A673 (cell line): ENCODE results near the gene KCNV2.

Experiments
- CTCF ChIP-seq: fragments of 300-800, 200-600 bp; sonication (generic); conservative IDR thresholded peaks from 2 replicates; pipeline ENCODE4 v1.5.1; 2017; ENCODE audit warnings: low read depth, mild to moderate bottlenecking, antibody characterized with exemption, low read length, moderate library complexity, mixed read lengths
- EZH2 ChIP-seq: fragments of 200-600 bp; sonication (generic); IDR thresholded peaks from 2 replicates; pipeline ENCODE4 v1.6.1; 2017; ENCODE audit warnings: borderline replicate concordance, low read depth, mild to moderate bottlenecking, mixed read lengths, antibody characterized with exemption, low read length; ENCODE audit not compliant: poor library complexity, severe bottlenecking

GRCh38 chr9:2718698-2719033 is 1.4 kb downstream of the KCNV2 start:
- no peak for TF ChIP-seq CTCF
- no peak for TF ChIP-seq EZH2
